HepG2 (cell line): ENCODE measurements around the gene LGALS3. TPM values are rescaled to one million over a fixed set of nuclear protein-coding genes. Genes with fewer than 3 reads are reported as not detected.

Source experiments
- DRAP1 ChIP-seq: IDR thresholded peaks from 2 replicates; pipeline ENCODE4 v1.6.1; 2016; ENCODE audit warnings: missing genetic modification reagents, missing compliant biosample characterization
- HOXD1 ChIP-seq: sonication (generic); formaldehyde crosslinking; IDR thresholded peaks from 2 replicates; pipeline ENCODE4 v1.5.0; 2020; ENCODE audit warnings: missing genetic modification reagents
- IKZF5 ChIP-seq: IDR thresholded peaks from 2 replicates; pipeline ENCODE4 v1.6.1; 2018; ENCODE audit warnings: missing genetic modification reagents, mild to moderate bottlenecking, missing compliant biosample characterization
- KDM1A ChIP-seq: IDR thresholded peaks from 2 replicates; pipeline ENCODE4 v1.6.1; 2016; ENCODE audit warnings: missing compliant biosample characterization
- KLF9 ChIP-seq: IDR thresholded peaks from 2 replicates; pipeline ENCODE4 v1.6.1; 2016; ENCODE audit warnings: low read depth
- POLR2A ChIP-seq, 2 experiments: IDR thresholded peaks; 2 replicates each; pipeline ENCODE4 v1.6.1; 2011; ENCODE audit warnings: low read depth in 2 of 2, low read length in 2 of 2, mild to moderate bottlenecking in 1 of 2, moderate library complexity in 1 of 2; ENCODE audit not compliant: insufficient read depth in 1 of 2
- REST ChIP-seq, 2 experiments: IDR thresholded peaks; 2 replicates each; pipeline ENCODE4 v1.6.1; 2011 to 2012; ENCODE audit warnings: low read length in 2 of 2, borderline replicate concordance in 1 of 2, low read depth in 1 of 2, mild to moderate bottlenecking in 1 of 2, moderate library complexity in 1 of 2
- ZBTB34 ChIP-seq: sonication (generic); formaldehyde crosslinking; IDR thresholded peaks from 2 replicates; pipeline ENCODE4 v1.8.0; 2022; ENCODE audit warnings: mild to moderate bottlenecking, missing genetic modification reagents
- ZBTB46 ChIP-seq: sonication (generic); formaldehyde crosslinking; IDR thresholded peaks from 2 replicates; pipeline ENCODE4 v1.4.0; 2020; ENCODE audit warnings: mild to moderate bottlenecking, missing genetic modification reagents, borderline replicate concordance
- polyA plus RNA-seq, 8 experiments: library from polyadenylated mRNA; depleted of rRNA in 3 of 8; stranded (reverse) in 7 of 8; unstranded in 1 of 8; fragments of >200 nt; fragmentation: Illumina TruSeq in 4 of 8; extraction: Trizol in 4 of 8; gene quantifications; 2 replicates each; pipeline versions ENCODE4 v1.2.1 to v1.2.3, GENCODE V29; 2011 to 2016; ENCODE audit warnings: low read depth in 4 of 8, missing spikeins in 1 of 8, mixed read lengths in 1 of 8; ENCODE audit not compliant: insufficient read depth in 1 of 8
- total RNA-seq, 5 experiments: library from RNA; depleted of rRNA; stranded (reverse); fragments of >200 nt; fragmentation: Illumina TruSeq; extraction: Trizol; gene quantifications; 2 replicates each; pipeline ENCODE4 v1.2.3, GENCODE V29; 2016; ENCODE audit warnings: low read depth in 1 of 5
- TF ChIP-seq, protein P1 (sequence below): sonication (generic); formaldehyde crosslinking; IDR thresholded peaks from 2 replicates; pipeline ENCODE4 v1.4.0; 2020; ENCODE audit warnings: missing genetic modification reagents

LGALS3 gene
- total and polyA plus RNA-seq, 2 of the 13 experiments (the other 11 are each of a cell fraction or from before 2014, with no cell fraction given): 5.0 to 97.4 TPM

GRCh38 chr14:55102141-55102621 is 26.9 kb upstream of the LGALS3 start (continued):
- no peak for TF ChIP-seq IKZF5 (CRISPR knock-in tag)
- TF ChIP-seq KLF9: no peak
- no peak for TF ChIP-seq HOXD1 (CRISPR knock-in tag)
- TF ChIP-seq KDM1A (CRISPR knock-in tag): no peak
- TF ChIP-seq, protein P1, sequence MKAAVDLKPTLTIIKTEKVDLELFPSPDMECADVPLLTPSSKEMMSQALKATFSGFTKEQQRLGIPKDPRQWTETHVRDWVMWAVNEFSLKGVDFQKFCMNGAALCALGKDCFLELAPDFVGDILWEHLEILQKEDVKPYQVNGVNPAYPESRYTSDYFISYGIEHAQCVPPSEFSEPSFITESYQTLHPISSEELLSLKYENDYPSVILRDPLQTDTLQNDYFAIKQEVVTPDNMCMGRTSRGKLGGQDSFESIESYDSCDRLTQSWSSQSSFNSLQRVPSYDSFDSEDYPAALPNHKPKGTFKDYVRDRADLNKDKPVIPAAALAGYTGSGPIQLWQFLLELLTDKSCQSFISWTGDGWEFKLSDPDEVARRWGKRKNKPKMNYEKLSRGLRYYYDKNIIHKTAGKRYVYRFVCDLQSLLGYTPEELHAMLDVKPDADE (CRISPR knock-in tag): no peak
- TF ChIP-seq REST (IDR thresholded peaks at IDR 0.05; ENCODE audit: borderline replicate concordance in 1 of 2, low read depth in 1 of 2, low read length in 2 of 2): no peak
- TF ChIP-seq ZBTB34 (CRISPR knock-in tag): 0 out of 2 replicates have a peak, but pooled peaks have one; percentile 42
- TF ChIP-seq ZBTB46 (CRISPR knock-in tag): no peak
- no peak for TF ChIP-seq DRAP1
- TF ChIP-seq POLR2A (IDR thresholded peaks at IDR 0.05; ENCODE audit: insufficient read depth in 1 of 2, low read depth in 2 of 2, low read length in 2 of 2): peak; percentile 50 to 51; a peak in 2 of 4 replicates
